Measurements from ENCODE around the gene PYGO1.
"Not testable (repeated sequence)": the region's sequence is repeated elsewhere in the genome, so short reads cannot be mapped to it uniquely, and the experiment has no call there.

Gene PYGO1

GRCh38 chr15:55564347-55565145, 23.6 kb downstream of the PYGO1 start:
- DNase-seq: no peak

- DNase-seq: no peak
These were observed 25.5 kb downstream of the PYGO1 start for GRCh38 chr15:55562601-55563000.

- no peak for DNase-seq
These were observed 33.1 kb downstream of the PYGO1 start for GRCh38 chr15:55555089-55555488.

- no peak for DNase-seq
These were observed 35.2 kb downstream of the PYGO1 start for GRCh38 chr15:55552926-55553325.

- DNase-seq: no peak
These were observed 35.7 kb downstream of the PYGO1 start for GRCh38 chr15:55552451-55552850.

GRCh38 chr15:55549305-55549704, 38.8 kb downstream of the PYGO1 start:
- DNase-seq: no peak

GRCh38 chr15:55546718-55547117, 41.4 kb downstream of the PYGO1 start:
- no peak for DNase-seq

GRCh38 chr15:55535436-55535835, 52.7 kb downstream of the PYGO1 start:
- DNase-seq: no peak

- no peak for DNase-seq
These were observed 55.2 kb downstream of the PYGO1 start for GRCh38 chr15:55532944-55533343.

GRCh38 chr15:55530861-55531313, 57.3 kb downstream of the PYGO1 start:
- no peak for DNase-seq

GRCh38 chr15:55528812-55529211, 59.3 kb downstream of the PYGO1 start:
- DNase-seq: no peak

- DNase-seq: no peak
These were observed 61.0 kb downstream of the PYGO1 start for GRCh38 chr15:55527150-55527549.

GRCh38 chr15:55526559-55527036, 61.5 kb downstream of the PYGO1 start:
- no peak for DNase-seq

- DNase-seq: no peak
These were observed 65.2 kb downstream of the PYGO1 start for GRCh38 chr15:55522742-55523450.

GRCh38 chr15:55518641-55519040, 69.5 kb downstream of the PYGO1 start:
- DNase-seq: no peak

- no peak for DNase-seq
These were observed 70.1 kb downstream of the PYGO1 start for GRCh38 chr15:55518009-55518408.

- DNase-seq: no peak
These were observed 72.0 kb downstream of the PYGO1 start for GRCh38 chr15:55515991-55516776.

- DNase-seq: no peak
These were observed 72.7 kb downstream of the PYGO1 start for GRCh38 chr15:55515491-55515890.

- no peak for DNase-seq
These were observed 73.7 kb downstream of the PYGO1 start for GRCh38 chr15:55514414-55514850.

- not testable (repeated sequence) for DNase-seq
These were observed 74.3 kb downstream of the PYGO1 start for GRCh38 chr15:55513621-55514413.

GRCh38 chr15:55513152-55513551, 75.0 kb downstream of the PYGO1 start:
- no peak for DNase-seq

GRCh38 chr15:55507567-55507966, 80.6 kb downstream of the PYGO1 start:
- DNase-seq: no peak

Data from stimulated activated CD4-positive, alpha-beta T cell treated with anti-CD3 and anti-CD28 coated beads, Interleukin-12 subunit alpha, Interleukin-12 subunit beta, amount 100 ng/mL, for 4 hours (primary cell).